ENCODE results near the gene KIAA0513.
"Not testable (repeated sequence)": the region's sequence is repeated elsewhere in the genome, so short reads cannot be mapped to it uniquely, and the experiment has no call there.

Gene KIAA0513

DNA sequence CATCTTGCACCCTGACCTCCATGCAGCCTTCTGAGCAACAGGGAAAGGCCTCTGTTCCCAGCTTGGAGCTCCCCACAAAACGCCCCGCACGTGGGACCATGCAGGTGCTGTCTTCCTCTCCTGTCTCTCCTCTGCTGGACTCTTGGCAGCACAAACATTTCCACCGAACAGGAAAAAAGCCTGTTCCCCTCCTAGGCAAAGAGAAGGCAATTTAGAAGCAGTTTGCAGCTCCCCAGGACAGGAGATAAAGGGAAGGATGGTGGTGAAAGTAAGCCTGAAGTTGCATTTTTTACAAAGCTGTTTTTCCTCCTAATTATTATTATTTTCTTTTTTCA lies 92.4 kb downstream of the KIAA0513 start:
- DNase-seq, result no peak

DNA sequence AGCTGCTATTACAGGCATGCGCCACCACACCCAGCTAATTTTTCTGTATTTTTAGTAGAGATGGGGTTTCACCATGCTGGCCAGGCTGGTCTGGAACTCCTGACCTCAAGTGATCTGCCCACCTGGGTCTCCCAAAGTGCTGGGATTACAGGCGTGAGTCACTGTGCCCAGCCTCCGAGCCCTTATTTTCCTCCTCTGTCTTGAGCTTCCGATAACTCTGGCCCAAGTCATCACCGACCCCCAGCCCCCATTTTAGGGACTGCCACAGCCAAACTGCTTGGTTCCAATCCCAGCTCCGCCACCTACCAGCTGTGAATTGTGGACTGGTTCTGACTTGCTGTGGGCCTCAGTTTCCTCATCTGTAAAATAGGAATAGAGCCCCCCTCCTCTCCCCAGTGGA lies 95.8 kb downstream of the KIAA0513 start:
- DNase-seq, result not testable (repeated sequence)

DNA sequence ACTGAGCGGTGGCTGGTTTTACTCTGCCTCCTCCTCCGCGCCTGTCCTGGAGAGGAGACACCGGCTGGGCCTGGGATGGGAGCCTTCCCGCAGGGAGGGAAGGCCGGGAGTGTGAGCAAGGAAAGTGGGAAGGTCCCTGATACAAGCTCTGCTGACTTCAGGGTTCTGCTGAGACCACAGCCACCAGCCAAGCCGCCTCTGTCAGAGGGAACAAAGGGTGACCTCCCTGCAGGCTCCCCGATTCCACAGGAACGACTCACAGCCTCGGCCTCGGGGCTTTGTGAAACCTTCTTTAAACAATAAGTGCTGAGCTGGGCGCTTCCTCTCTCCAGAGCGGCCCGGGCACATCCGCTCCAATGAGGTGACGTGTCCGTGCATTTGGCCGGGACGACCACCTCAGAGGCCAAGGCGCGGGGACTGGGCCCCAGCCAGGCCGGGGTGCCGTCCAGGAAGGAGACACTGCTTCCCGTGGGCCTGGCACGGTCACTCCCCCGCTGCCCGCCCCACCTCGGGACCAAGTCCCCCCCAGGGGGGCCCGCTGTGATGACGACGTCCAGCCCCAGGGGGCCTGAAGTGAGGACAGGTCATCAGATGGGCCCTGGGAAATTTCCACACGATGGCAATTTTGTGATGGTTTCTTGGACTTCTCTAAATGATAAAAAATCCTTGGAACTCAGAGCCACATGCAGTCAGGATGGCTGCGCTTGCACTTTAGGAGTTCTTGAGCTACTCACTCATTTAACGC lies 96.5 kb downstream of the KIAA0513 start:
- no peak for DNase-seq

DNA sequence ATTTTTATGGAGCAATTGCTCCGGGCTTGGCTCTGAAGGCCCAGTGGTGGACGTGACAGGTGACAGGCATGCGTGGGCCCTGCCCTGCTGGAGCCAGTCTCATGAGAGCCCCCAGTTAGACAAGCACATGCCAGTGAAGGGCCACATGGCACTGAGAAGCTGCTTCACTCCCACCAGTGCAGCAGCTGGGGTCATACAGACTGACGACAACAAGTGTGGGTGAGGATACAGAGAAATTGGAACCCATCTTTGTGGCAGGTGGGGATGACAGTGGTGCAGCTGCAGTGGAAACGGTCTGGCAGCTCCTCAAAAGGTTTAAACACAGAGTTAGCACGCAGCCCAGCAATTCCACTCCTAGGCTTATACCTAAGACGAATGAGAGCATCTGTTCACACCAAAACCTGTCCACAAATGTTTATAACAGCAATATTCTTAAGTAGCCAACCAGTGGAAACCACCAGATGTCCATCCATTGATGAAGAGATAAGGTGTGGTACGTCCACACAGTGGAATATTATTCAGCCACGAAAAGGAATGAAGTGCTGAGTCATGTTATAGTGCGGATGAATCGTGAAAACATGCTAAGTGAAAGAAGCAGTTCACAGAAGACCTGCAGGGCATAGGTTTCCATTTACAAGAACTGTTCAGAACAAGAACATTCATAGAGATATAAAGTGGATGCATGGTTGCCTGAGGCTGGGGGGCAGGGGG lies 97.2 kb downstream of the KIAA0513 start:
- DNase-seq, result no peak

DNA sequence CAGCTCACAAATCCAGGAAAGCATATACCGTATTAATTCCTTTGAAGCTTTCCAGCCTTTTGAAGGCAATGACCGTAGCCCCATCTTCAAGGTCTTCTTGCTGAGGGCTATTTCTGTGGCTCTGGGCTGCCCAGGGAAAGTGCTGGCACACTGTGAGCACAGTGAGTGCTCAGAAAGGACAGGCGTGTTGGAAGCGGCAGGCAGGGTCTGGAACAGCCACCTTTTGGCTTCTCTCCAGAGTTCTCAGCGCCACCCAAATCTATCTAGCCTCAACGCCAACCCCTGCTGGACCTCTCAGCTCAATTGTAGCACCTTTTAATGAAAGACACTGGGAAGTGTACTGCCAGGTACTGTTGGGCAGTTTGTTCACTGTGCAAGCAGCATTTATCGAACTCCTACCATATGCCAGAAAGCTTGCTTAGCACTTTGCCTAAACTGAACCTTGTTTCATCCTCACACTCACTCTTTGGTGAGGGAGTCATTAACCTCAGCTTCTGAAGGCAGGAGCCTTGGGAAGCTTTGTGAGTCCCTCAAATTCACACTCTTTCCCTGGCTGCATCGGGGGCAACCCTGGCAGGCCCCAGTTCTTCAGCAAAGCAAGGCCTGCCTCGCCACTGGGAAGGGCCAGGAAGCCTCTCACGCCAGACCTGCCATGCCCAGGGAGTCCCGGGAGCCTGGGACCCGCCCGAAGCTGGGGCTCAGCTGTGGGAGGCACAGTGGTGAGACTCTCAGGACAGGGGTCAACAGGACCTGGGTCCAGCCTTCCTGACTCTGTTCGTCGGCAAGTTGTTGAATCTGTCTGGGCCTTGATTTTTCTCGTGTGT lies 98.2 kb downstream of the KIAA0513 start:
- DNase-seq, result no peak

DNA sequence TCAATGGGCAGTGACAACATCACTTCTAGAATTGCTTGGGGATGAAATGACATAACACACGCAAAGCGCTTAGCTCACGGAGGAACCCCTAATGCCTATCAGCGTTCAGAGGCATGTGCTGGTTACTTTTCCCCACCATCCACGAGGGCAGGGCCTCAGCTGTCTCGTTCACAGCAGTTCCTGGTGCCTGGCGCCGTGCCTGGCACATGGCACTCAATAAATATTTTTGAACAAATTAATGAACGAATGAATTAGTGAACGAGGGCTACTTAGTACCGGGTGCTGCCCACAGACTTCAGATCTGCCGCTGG lies 98.8 kb downstream of the KIAA0513 start:
- DNase-seq, result no peak

DNA sequence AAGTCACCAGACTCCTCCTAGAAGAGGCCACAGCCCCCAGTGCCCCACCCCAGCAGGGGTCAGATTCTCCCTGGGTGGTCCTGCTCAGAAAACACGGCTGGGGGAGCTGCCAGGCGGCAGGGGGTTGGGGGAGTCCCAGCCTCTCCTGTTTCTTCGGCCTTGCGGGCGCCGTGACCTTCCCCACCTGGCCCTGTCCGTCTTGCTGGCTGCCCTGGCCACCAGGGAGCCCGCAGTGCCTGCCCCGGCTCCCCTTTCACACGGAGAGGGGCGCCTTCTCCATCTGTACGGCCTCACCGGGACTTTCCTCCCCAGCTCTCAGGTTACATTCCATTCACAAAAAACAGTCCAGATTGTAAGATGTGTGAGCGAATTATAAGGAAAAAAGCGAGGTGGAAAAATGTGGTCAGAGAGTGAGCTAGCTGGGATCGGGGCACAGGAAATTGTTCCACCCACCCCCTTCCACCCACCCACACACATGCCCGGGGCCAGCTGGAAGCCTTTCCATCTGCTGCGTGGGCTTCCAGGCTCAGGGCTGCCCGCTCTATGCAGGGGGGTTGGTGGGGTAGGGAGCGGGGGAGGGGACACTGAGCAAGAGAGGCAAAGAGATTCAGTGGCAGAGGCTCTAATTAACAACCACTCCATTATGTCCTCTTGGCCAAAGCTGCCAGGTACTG lies 99.2 kb downstream of the KIAA0513 start:
- peak; percentile 37 to 50 for DNase-seq

DNA sequence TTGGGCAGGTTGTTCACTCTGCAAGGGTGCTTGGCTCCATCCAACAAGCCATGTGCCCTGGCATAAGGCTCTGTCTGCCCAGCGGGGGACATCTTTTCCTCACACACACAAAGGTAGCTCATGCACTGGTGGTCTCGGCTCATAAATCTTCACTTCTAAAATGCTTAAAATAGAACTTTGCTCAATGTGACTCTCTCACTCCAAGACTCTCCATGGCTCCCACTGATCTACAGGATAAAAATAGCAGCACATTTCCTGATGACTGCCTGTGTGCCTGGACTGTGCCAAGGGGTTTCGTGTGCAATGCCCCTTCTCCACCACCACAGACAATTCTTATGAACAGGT lies 99.8 kb downstream of the KIAA0513 start:
- no peak for DNase-seq

DNA sequence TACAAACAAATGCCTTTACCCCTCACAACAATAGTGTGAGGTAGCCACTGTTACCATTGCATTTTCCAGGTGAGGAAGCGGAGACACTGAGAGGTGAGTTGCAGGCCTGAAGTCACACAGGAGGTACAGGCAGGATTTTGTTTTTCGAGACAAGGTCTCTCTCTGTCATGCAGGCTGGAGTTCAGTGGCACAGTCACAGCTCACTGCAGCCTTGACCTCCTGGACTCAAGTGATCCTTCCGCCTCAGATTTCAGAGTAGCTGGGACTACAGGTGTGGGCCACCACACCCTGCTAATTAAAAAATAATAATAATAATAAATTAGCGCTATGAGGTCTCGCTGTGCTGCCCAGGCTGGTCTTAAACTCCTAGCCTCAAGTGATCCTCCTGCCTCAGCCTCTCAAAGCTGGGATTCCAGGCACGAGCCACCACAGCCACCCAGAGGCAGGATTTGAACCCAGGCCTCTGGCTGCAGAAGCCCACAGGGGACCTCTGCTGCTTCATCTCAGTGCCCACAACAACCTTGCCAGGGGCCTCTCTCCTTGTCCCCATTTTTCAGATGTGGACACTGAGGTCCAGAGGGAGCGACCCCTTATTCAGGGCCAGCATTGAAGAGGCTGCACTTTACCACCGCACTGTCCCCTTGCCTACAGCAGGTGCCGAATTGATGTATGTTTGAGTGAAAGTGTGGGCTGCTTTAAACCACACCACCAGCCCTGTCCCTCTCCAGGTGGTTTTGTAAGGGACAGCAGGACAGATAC lies 100.7 kb downstream of the KIAA0513 start:
- no peak for DNase-seq

DNA sequence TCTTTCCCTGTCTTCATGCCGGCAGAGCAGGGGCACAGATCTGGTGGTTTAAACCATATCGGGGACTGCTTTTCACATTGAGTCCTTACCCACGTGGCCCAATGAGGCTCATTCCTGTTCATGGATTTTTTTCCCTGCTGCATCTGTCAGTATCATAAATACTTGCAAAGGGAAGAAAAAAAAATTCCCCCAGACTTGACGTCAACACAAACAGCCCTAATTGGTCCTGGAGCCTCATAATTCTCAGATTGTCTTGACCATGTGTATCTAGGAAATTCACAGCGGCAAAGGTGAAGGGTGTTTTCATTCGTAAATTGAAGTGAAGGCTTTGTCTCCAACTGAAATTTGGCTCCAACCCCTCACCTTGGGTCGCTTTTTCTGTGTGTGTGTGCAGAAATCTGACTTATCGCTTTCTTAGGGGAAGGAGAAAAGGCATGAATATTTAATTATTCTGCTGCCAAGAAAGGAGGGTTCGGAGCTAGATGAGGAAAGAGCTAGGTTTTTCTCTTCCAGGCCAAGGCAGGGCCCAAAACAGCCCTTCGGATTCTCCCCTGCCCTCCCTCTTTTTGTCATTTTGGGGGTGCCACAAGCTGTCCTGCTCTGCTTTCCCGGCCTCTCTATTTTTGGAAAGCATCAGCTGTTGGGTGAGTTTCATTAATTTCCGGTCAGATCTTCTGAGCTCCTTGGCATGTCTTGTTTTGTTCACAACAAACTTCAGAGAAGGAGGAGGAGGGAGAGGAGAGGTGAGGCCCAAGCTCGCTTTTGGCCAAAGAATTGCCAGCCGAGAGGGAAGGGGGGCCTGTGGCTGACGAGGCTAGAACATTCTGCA lies 102.5 kb downstream of the KIAA0513 start:
- no peak for DNase-seq

DNA sequence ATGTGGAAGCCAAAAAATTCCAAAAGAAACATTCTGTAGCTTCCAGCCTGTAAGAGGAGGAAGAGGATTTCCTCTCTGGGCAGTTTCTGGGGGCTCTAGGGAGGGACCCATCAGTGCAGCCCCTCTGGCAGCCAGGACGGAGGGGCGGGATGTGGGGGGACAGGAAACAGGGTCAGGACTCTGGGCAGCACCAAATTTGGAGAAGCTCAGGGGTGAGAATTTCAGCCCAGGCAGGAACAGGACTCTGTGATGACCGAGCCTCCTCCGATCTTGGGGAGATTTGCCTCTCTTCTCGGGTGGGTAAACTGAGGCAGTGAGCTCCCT lies 103.1 kb downstream of the KIAA0513 start:
- DNase-seq, result no peak

DNA sequence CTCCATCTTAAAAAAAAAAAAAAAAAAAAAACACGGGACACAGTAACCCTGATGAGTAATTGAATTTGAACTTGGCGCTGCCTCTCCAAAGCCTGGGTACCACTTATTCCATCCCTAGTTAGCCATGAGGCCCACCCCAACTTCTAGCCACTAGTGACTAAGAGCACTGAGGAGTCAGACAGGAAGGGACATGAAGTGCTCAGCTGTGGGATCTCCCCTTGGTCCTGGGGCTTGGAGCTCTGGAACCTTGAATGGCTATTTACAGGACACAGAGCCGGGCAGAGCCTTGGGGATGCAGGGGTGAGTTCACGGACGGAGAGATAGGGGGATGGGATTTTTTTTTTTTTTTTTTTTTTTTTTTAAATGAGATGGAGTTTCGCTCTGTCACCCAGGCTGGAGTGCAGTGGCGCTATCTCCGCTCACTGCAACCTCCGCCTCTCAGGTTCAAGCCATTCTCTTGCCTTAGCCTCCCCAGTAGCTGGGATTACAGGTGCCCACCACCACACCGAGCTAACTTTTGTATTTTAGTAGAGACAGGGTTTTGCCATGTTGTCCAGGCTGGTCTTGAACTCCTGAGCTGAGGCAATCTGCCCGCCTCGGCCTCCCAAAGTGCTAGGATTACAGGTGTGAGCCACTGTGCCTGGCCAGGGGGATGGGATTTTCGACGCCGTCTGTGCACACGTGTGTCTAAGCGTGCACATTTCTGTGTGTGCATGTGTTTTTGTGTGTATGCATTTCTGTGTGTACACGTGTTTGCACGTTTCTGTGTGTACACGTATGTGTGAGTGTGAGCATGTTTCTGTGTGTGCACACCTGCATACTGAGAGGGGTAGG lies 105.1 kb downstream of the KIAA0513 start:
- DNase-seq, result no peak

DNA sequence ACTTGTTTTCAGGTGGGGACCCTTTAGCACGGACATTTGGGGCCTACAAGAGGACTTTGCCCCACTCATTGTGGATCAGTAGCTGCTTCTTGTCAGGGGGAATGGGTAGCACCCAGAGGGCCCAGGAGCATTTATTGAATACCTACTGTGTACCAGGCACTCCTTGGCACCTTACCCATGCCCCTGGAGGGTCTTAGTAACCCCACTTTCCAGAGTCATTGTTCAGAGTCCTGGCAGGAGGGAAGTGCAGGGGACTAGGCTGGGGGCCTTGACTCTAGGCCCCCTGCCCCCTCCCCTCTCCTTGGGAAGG lies 105.7 kb downstream of the KIAA0513 start:
- DNase-seq, result no peak

DNA sequence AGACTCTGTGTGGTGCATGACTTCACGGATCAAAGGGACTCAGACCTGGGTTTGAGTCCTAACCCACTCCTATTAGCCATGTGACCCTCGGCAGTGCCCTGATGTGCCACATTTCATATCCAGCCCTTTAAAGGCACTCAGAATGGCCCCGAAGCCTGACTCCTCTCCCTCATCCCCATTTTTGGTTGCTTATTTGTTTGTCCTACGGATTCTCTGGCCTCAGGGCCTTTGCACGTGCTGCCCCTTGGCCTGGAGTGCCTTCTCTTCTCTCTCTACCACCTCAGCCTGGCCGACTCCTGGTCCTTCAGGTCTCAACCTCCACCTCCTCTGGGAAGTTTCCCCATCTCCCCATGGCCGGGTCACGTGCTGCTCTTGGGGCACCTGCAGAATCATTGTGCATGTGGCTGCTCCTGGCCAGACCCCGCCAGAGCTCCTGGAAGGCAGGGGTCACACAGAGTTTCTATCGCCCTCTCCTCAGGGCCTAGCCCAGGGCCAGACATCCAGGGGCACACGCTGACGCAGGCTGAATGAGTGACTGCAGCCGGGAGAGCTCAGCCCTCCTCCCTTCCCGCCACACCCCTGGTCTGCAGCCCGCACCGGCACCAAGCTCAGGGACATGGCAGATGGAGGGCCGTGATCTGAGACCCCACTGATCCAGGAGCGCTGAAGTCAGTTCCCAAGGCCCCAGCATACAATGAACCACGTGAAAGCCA lies 106.6 kb downstream of the KIAA0513 start:
- no peak for DNase-seq

DNA sequence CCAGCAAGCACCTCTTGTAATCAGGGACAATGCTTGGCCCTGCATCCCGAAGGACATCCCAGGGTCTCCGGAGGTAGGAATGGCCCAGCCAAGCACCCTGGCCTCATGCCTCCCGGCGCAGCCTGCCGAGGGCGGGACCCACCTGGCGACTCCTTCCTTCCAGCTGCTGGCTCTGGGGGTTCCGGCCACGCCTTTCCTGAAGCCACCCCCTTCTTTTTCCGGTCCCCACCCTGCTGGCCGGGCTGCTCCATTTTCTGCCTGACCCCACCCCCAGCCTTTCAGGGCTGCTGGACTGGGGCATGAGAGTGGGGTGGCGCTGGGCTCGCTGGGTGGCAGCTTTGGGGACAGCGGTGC lies 107.2 kb downstream of the KIAA0513 start:
- DNase-seq, result no peak

DNA sequence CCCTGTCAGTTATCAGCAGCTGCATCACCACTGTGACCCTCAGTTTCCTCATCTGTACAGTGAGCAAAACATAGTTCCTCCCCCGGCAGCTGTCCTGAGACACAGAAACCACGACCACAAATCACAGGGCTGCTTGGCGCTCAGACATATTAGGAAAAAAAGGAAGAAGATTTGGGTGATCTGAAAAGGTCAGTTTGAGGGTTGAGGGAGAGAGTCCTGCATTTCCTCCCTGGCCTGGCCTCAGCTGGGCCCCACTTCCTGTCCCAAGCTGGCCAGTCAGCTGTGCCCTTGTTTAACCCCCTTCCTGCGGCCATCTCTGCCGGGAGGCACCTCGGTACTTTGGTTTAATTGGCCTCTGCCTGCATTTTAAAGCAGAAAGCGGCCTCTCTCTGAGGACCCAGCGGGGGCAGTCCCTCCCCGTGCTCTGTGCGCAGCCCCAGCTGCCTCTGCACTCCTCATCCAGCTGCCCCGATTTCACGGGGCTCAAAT lies 108.7 kb downstream of the KIAA0513 start:
- DNase-seq, result no peak

DNA sequence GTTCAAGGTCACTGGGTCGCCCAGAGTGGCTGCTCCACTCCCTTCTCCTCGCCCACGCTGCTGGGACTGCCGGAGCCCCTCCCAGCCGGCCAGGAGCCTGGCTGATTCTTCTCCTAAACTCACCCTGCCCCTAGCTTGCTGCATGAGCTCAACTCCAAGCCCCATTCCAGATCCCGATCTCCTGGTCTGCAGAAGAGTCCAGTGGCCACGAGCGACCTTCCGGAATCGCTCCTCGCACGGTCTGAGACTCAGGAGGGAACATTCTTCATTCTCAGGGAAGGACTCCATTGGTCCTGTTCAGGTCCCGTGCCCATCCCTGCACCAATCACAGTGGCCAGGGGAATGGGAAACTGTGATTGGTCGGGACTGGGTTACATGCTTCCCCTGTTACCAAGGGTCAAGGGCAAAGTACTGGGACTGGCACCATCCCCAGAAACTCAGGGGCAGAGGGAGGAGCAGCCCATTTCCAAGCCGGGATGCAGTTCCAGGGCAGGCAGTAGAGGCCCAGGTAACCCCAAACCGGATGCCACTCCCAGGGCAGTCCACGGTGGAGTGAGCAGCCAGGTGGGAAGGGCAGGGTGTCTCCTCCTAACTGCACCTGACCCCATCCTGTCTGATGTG lies 109.2 kb downstream of the KIAA0513 start:
- DNase-seq, result no peak

DNA sequence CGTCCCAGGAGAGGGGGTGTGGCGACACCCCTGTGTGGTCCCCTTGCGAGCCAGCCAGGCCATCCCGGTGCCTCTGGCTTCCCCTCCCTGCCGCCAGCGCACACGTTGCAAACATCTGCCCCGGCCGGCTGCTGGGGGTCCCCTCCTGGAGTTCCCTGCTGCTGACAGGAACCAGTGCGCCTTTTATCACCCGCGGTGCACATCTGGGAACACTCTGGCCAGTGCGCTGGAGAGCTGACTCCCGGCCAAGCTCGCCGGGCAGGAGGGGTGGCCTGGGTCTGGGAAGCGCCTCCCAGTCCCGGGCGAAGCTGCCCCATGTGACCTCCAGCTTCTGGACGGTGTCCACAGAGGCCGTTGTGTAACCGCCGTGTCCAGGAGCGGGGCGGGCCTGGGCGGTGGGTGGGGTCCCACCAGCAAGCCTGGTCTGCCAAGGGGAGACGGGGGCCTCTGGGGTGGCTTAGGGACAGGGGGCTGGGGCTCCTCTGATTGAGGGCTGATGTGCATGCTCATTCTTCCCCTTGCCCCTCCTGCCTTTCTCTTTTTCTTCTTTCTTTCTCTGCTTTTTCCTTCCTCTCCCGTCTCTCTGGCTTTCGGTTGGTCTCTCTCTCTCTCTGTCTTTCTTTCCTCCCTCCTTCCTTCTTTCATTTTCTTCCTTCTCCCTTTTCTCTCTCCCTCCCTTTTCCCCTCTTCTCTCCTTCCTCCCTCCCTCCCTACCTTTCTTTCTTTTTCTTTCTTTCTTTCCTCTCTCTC lies 109.9 kb downstream of the KIAA0513 start:
- no peak for DNase-seq

DNA sequence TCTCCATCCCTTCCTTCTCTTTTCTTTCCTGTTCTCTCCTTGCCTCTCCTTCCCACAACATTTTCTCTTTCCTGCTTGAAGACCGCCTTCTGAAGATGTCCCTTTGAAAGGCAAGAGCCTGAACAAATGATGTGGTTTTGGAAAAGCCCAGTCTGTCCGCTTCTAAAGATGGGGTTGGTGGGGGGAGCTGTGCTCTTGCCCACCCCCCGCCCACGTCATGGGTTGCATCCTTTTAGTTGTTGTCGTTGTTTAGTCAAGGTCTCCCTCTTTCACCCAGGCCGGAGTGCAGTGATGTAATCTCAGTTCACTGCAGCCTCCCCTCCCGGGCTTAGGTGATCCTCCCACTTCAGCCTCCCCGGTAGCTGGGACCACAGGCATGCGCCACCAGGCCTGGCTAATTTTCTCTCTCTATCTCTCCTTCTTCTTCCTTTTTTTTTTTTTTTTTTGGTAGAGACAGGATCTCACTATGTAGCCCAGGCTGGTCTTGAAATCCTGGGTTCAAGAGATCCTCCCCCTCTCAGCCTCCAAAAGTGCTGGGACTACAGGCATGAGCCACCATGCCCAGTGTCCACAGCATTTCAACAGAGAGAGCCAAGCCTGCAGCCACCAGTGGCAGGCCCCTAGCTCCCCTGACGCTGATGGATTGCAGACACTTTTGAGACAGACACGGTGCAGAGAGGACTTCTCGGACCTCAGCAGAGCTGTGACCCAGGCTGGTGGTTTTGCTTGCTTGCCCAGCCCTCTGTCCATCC lies 110.7 kb downstream of the KIAA0513 start:
- no peak for DNase-seq

All from activated CD4-positive, alpha-beta T cell treated with anti-CD3 and anti-CD28 coated beads, Interleukin-2, amount 50 U/mL, for 48 hours (primary cell).